Measurements from ENCODE around the gene KDM2A. TPM values are rescaled to one million over a fixed set of nuclear protein-coding genes. Genes with fewer than 3 reads are reported as not detected.
A peak's percentile ranks its signal among the peaks of the same experiment; 100 is the strongest.

The KDM2A gene
- total RNA-seq, 3 donors from 2014 or later (not counting 1 experiment from before 2014, with no cell fraction given): 268 to 312 (median 283) TPM

GRCh38 chr11:67278939-67279588, 160.0 kb downstream of the KDM2A start:
- Mint-ChIP-seq H3K27me3 (ENCODE audit: low read depth in 2 of 2) (no peaks in the 10 kb centered on the region), H3K9me3 (no peaks in the 10 kb centered on the region), H3K4me3 (peak overlapping the region; percentile 17), H3K4me1 (peaks cover 50 to 59% of the 10 kb centered on the region in 2 donors), H3K27ac (peak overlapping the region; percentile 96 to 97), H3K36me3 (no peaks in the 10 kb centered on the region)
- WGBS (ENCODE audit: insufficient coverage): 83% methylated on average over 14 of the region's 14 CpGs
- H3K27ac ChIP-seq (ENCODE audit: low read length): peak overlapping the region; percentile 95
- peaks cover 82% of the 10 kb centered on the region for H3K36me3 ChIP-seq (ENCODE audit: control insufficient read depth, insufficient read depth, low read length)
- TF ChIP-seq CTCF (IDR thresholded peaks at IDR 0.05): no peak
- no peaks in the 10 kb centered on the region for H3K9me3 ChIP-seq (ENCODE audit: control insufficient read depth, insufficient read depth, low read length)
- intact Hi-C loops (cut with micrococcal nuclease): no loop called here
- ATAC-seq: no peak
- no peak for DNase-seq
- H3K27me3 ChIP-seq (ENCODE audit: control insufficient read depth, insufficient read depth, low read length): no peaks in the 10 kb centered on the region
- H3K4me3 ChIP-seq (ENCODE audit: low read length): no peak overlapping the region
- peaks cover 100% of the 10 kb centered on the region for H3K4me1 ChIP-seq (ENCODE audit: control insufficient read depth, insufficient read depth, low read length)

- Histone ChIP-seq H3K36me3 (ENCODE audit: control insufficient read depth, insufficient read depth, low read length) (peaks cover 86% of the 10 kb centered on the region), H3K27me3 (ENCODE audit: control insufficient read depth, insufficient read depth, low read length) (no peaks in the 10 kb centered on the region), H3K4me3 (ENCODE audit: low read length) (no peak overlapping the region), H3K9me3 (ENCODE audit: control insufficient read depth, insufficient read depth, low read length) (no peaks in the 10 kb centered on the region), H3K4me1 (ENCODE audit: control insufficient read depth, insufficient read depth, low read length) (peaks cover 100% of the 10 kb centered on the region), H3K27ac (ENCODE audit: low read length) (peak overlapping the region; percentile 42)
- no peaks in the 10 kb centered on the region for H3K36me3 Mint-ChIP-seq
- intact Hi-C loops (cut with micrococcal nuclease): no loop called here
- peak overlapping the region; percentile 96 to 97 for H3K27ac Mint-ChIP-seq
- H3K9me3 Mint-ChIP-seq: no peaks in the 10 kb centered on the region
- DNase-seq (no peak), ATAC-seq (no peak)
- peak overlapping the region; percentile 45 for H3K4me3 Mint-ChIP-seq
- H3K4me1 Mint-ChIP-seq: peaks cover 43 to 53% of the 10 kb centered on the region in 2 donors
- 80% methylated on average over 17 of the region's 17 CpGs for WGBS (ENCODE audit: insufficient coverage)
- TF ChIP-seq CTCF (IDR thresholded peaks at IDR 0.05): no peak
- no peaks in the 10 kb centered on the region for H3K27me3 Mint-ChIP-seq (ENCODE audit: low read depth in 2 of 2)
Observed at GRCh38 chr11:67279589-67280340, 160.7 kb downstream of the KDM2A start.

- intact Hi-C loops (cut with micrococcal nuclease): no loop called here
- Mint-ChIP-seq H3K4me3 (no peak overlapping the region), H3K27ac (peak overlapping the region; percentile 96 to 97), H3K27me3 (ENCODE audit: low read depth in 2 of 2) (no peaks in the 10 kb centered on the region), H3K9me3 (no peaks in the 10 kb centered on the region), H3K4me1 (peaks cover 42 to 50% of the 10 kb centered on the region in 2 donors), H3K36me3 (no peaks in the 10 kb centered on the region)
- peaks cover 100% of the 10 kb centered on the region for H3K4me1 ChIP-seq (ENCODE audit: control insufficient read depth, insufficient read depth, low read length)
- H3K4me3 ChIP-seq (ENCODE audit: low read length): no peak overlapping the region
- H3K9me3 ChIP-seq (ENCODE audit: control insufficient read depth, insufficient read depth, low read length): no peaks in the 10 kb centered on the region
- WGBS (ENCODE audit: insufficient coverage): 71% methylated on average over 13 of the region's 13 CpGs
- TF ChIP-seq CTCF (IDR thresholded peaks at IDR 0.05): no peak
- H3K27me3 ChIP-seq (ENCODE audit: control insufficient read depth, insufficient read depth, low read length): no peaks in the 10 kb centered on the region
- DNase-seq (no peak), ATAC-seq (no peak)
- H3K36me3 ChIP-seq (ENCODE audit: control insufficient read depth, insufficient read depth, low read length): peaks cover 88% of the 10 kb centered on the region
- peak overlapping the region; percentile 42 for H3K27ac ChIP-seq (ENCODE audit: low read length)
Observed at GRCh38 chr11:67280341-67280787, 161.3 kb downstream of the KDM2A start.

Data from natural killer cell (primary cell).